Testis (tissue), 3 donors: Measurements from ENCODE around the gene DLG5. TPM values are rescaled to one million over a fixed set of nuclear protein-coding genes. Genes with fewer than 3 reads are reported as not detected.
A peak's percentile ranks its signal among the peaks of the same experiment; 100 is the strongest.

Experiments used
- DNase-seq: peaks from one replicate; pipeline ENCODE4 v3.0.0-alpha.2; 2019
- H3K27ac ChIP-seq, 2 donors: fragments of 200-600 bp; sonication (generic); one replicate each; pipeline ENCODE4 v1.5.1; 2019
- H3K27me3 ChIP-seq: fragments of 200-600 bp; sonication (generic); one replicate; pipeline ENCODE4 v1.5.1; 2019
- H3K36me3 ChIP-seq: fragments of 200-600 bp; sonication (generic); one replicate; pipeline ENCODE4 v1.5.1; 2017; ENCODE audit warnings: low read depth; ENCODE audit errors: missing control alignments
- H3K4me1 ChIP-seq: fragments of 200-600 bp; sonication (generic); one replicate; pipeline ENCODE4 v1.5.1; 2019
- H3K4me3 ChIP-seq, 2 donors: fragments of 200-600 bp; sonication (generic); one replicate each; pipeline ENCODE4 v1.5.1; 2017 to 2019
- H3K9me3 ChIP-seq: fragments of 200-600 bp; sonication (generic); one replicate; pipeline ENCODE4 v1.5.1; 2017
- CTCF ChIP-seq, 3 experiments: fragments of 450-650 bp in 2 of 3; fragments of 200-600 bp in 1 of 3; sonication (generic) in 1 of 3; IDR thresholded peaks; one replicate each; pipeline ENCODE4 v1.5.1; 2016 to 2019; ENCODE audit warnings: antibody characterized with exemption in 3 of 3, mild to moderate bottlenecking in 2 of 3, moderate library complexity in 1 of 3
- POLR2A ChIP-seq: fragments of 450-650 bp; IDR thresholded peaks from one replicate; pipeline ENCODE4 v1.6.1; 2017; ENCODE audit warnings: antibody characterized with exemption, mild to moderate bottlenecking, moderate library complexity
- WGBS, 2 donors: methylation state at CpG; one replicate each; pipeline ENCODE4 v1.1.5; 2018; 5-methylcytosine and 5-hydroxymethylcytosine counted together
- intact Hi-C: fragments of 100-400 bp; cut with DNase I; formaldehyde crosslinking; loops from one replicate; pipeline ENCODE4 v1.15.1; 2023; ENCODE audit warnings: low total_unique reads
- polyA plus RNA-seq: library from polyadenylated mRNA; stranded (reverse); fragments of 350-450 nt; fragmentation: Illumina TruSeq; extraction: RNeasy Lipid Tissue Mini Kit (QIAGEN cat#74804); gene quantifications from one replicate; pipeline ENCODE4 v1.2.3, GENCODE V29; 2014; ENCODE audit warnings: low read depth, low replicate concordance; ENCODE audit not compliant: insufficient read depth
- total RNA-seq, 2 donors: library from RNA; depleted of rRNA; stranded (reverse); fragments of >200 nt; gene quantifications; one replicate each; pipeline ENCODE4 v1.2.3, GENCODE V29; 2016

The DLG5 gene
- total and polyA plus RNA-seq, 3 donors from 2014 or later: 26.9 to 54.8 (median 50.1) TPM

GRCh38 chr10:77940225-77940624, 13.7 kb upstream of the DLG5 start:
- H3K4me1 ChIP-seq: peaks cover 17% of the 10 kb centered on the region
- intact Hi-C loops: no loop called here
- no peak overlapping the region for H3K27ac ChIP-seq
- H3K4me3 ChIP-seq: no peak overlapping the region
- whole genome bisulfite sequencing, 2 donors: 89 to 96% methylated on average over 2 of the region's 2 CpGs
- DNase-seq: no peak
- H3K9me3 ChIP-seq: no peaks in the 10 kb centered on the region
- TF ChIP-seq CTCF (IDR thresholded peaks at IDR 0.05) (no peak), POLR2A (no peak)
- H3K36me3 ChIP-seq: no peaks in the 10 kb centered on the region
- H3K27me3 ChIP-seq: no peaks in the 10 kb centered on the region

- Histone ChIP-seq H3K9me3 (no peaks in the 10 kb centered on the region), H3K27ac (no peak overlapping the region), H3K4me3 (no peak overlapping the region), H3K36me3 (no peaks in the 10 kb centered on the region), H3K4me1 (peaks cover 23% of the 10 kb centered on the region), H3K27me3 (no peaks in the 10 kb centered on the region)
- intact Hi-C loops: no loop called here
- no peak for TF ChIP-seq CTCF (IDR thresholded peaks at IDR 0.05)
- TF ChIP-seq POLR2A: no peak
- WGBS, 2 donors: 31 to 52% methylated on average over 3 of the region's 3 CpGs
- DNase-seq: peak; percentile 82
Observed at GRCh38 chr10:77939561-77940001, 13.0 kb upstream of the DLG5 start.

GRCh38 chr10:77936697-77937567, 10.4 kb upstream of the DLG5 start:
- Histone ChIP-seq H3K4me1 (peaks cover 27% of the 10 kb centered on the region), H3K27ac (no peak overlapping the region), H3K4me3 (no peak overlapping the region), H3K36me3 (no peaks in the 10 kb centered on the region), H3K9me3 (no peaks in the 10 kb centered on the region), H3K27me3 (no peaks in the 10 kb centered on the region)
- no peak for TF ChIP-seq CTCF (IDR thresholded peaks at IDR 0.05)
- TF ChIP-seq POLR2A: no peak
- 81 to 87% methylated on average over 3 of the region's 3 CpGs for WGBS, 2 donors
- intact Hi-C loops: no loop called here
- no peak for DNase-seq

GRCh38 chr10:77932016-77932715, 5.6 kb upstream of the DLG5 start:
- no peak overlapping the region for H3K4me3 ChIP-seq
- no peaks in the 10 kb centered on the region for H3K27me3 ChIP-seq
- H3K9me3 ChIP-seq: no peaks in the 10 kb centered on the region
- H3K4me1 ChIP-seq: peaks cover 14% of the 10 kb centered on the region
- TF ChIP-seq POLR2A (no peak), CTCF (IDR thresholded peaks at IDR 0.05) (no peak)
- H3K36me3 ChIP-seq: no peaks in the 10 kb centered on the region
- intact Hi-C loops: no loop called here
- no peak for DNase-seq
- H3K27ac ChIP-seq: no peak overlapping the region
- WGBS, 2 donors: 82 to 85% methylated on average over 8 of the region's 8 CpGs
